Chondrocyte (in vitro differentiated cells): ENCODE measurements around the gene BTF3L4. TPM values are rescaled to one million over a fixed set of nuclear protein-coding genes. Genes with fewer than 3 reads are reported as not detected.
A peak's percentile ranks its signal among the peaks of the same experiment; 100 is the strongest.

Source experiments
- DNase-seq: peaks from one replicate; pipeline ENCODE4 v3.0.0; 2021; ENCODE audit warnings: mixed read lengths, low spot score
- H3K27ac Mint-ChIP-seq: one replicate; pipeline ENCODE4 v1.8.0; 2021; ENCODE audit warnings: mild to moderate bottlenecking, moderate library complexity, mixed read lengths; ENCODE audit not compliant: unreplicated experiment
- H3K27me3 Mint-ChIP-seq: 2 replicates; pipeline ENCODE4 v1.8.0; 2021; ENCODE audit warnings: low read depth, mixed read lengths
- H3K36me3 Mint-ChIP-seq: 2 replicates; pipeline ENCODE4 v1.8.0; 2021; ENCODE audit warnings: low read depth, mixed read lengths
- H3K4me1 Mint-ChIP-seq: 2 replicates; pipeline ENCODE4 v1.8.0; 2021; ENCODE audit warnings: low read depth, mild to moderate bottlenecking, mixed read lengths
- H3K4me3 Mint-ChIP-seq: one replicate; pipeline ENCODE4 v1.8.0; 2021; ENCODE audit warnings: mild to moderate bottlenecking, moderate library complexity, mixed read lengths; ENCODE audit not compliant: unreplicated experiment
- H3K9me3 Mint-ChIP-seq: 2 replicates; pipeline ENCODE4 v1.8.0; 2021; ENCODE audit warnings: low read depth, mixed read lengths
- CTCF ChIP-seq: fragments of 200-600 bp; sonication (generic); IDR thresholded peaks from 2 replicates; pipeline ENCODE4 v1.5.0; 2021; ENCODE audit warnings: antibody characterized with exemption, mild to moderate bottlenecking, moderate library complexity
- total RNA-seq: library from RNA; stranded (reverse); gene quantifications from 3 replicates; pipeline ENCODE4 v1.2.1, GENCODE V29; 2021

The BTF3L4 gene
- total RNA-seq, 1 donor from 2014 or later: 54.5 TPM

DNA sequence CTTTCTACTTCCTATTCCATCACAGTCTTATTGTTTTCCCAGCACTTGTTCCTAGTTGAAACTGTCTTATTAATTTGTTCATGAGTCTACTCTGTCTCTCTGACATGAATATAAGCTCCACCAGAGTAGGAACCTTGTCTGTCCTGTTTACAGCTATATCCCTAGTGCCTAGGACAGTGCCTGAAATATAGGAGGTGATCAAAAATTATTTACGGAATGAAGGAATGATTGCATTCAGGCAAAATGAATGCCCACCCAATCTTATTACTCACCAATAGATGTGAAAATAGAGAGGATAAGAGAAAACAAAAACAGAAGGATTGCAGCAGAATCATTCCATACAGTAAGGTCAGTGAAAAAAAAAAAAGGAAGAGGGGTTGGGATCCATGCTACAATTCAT is 2.2 kb upstream of the BTF3L4 start:
- no peak for DNase-seq
- H3K27me3 Mint-ChIP-seq: no peaks in the 10 kb centered on the region
- H3K36me3 Mint-ChIP-seq: peaks cover 5% of the 10 kb centered on the region
- TF ChIP-seq CTCF: no peak
- peak overlapping the region; percentile 99 for H3K27ac Mint-ChIP-seq
- peak overlapping the region; percentile 93 for H3K4me3 Mint-ChIP-seq
- peaks cover 52% of the 10 kb centered on the region for H3K4me1 Mint-ChIP-seq
- no peaks in the 10 kb centered on the region for H3K9me3 Mint-ChIP-seq

DNA sequence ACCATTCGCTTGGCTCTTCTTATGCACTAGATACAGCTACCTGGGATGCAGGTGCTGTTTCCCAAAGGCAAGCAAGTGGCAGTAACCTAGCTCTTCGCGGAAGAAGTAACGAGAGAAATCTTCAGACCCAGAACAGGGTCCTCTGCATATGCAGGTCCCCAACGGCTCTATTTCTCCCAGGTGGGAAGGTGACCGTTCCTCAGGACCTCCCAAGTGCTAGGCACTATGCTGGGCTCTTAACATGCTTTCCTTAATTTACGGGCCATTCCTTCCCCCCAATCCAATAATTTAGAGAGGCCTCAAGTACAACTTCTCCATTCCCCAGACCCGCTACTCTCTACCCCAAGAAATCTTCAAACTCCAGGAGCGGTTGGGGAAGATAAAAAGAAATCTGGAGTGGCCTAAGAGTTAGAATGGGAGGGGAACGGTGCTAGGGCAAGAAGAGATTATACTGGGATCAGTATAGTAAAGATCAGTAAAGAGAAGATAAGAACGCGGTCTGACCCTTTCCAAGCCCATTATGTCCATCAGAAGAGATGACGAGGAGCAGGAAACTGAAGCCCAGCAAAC is 1.5 kb upstream of the BTF3L4 start:
- Mint-ChIP-seq H3K9me3 (no peaks in the 10 kb centered on the region), H3K27ac (peak overlapping the region; percentile 99), H3K36me3 (peaks cover 5% of the 10 kb centered on the region), H3K27me3 (no peaks in the 10 kb centered on the region), H3K4me3 (peak overlapping the region; percentile 93), H3K4me1 (peaks cover 59% of the 10 kb centered on the region)
- DNase-seq: no peak
- TF ChIP-seq CTCF: no peak

DNA sequence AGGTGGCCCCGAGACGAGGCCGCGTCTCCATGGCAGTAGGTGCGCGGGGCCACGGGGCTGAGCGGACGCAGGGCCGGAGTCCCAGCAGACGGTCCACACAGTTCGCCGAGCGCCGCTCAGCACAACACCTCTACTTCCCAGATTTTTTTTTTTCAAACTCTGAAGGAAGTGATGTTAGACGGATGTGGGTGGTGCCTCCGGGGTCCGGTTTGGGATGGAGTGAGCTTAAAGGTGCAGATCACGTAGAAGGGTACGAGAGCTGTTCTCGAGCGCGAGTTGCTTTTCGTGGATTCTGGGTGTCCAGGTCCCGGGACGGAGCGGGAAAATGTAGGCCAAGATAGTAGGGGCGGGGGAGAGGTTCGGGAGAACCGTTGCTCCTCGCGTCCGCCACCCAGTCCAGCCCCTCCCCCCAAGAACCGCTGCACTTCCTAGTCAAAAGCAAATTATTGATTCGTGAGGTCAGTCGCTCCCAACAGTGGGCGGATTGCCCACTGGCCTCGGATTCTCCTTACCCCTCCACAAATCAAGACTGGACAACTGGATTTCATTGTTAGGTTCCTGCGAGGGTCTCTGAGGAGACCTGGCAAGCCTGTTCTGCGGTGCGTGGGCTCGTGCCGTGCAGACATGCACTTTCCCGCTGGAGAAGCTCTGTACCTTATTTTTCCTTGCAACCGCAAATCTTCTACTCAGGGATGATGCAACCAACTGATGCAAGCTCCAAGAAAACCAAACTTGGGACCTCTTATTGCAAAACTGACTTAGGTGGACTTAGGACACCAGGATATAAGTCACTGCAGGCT is 829 bp upstream of the BTF3L4 start, which contains the start of gene TXNDC12:
Gene TXNDC12 (minus strand): TSS at position 126 of the 800 bp plus-strand sequence. CDS start 95 bp downstream, at position 31.
- Mint-ChIP-seq H3K36me3 (peaks cover 3% of the 10 kb centered on the region), H3K4me3 (peak within 1 kb of the TSS; percentile 93), H3K4me1 (peaks cover 61% of the 10 kb centered on the region), H3K27ac (peak within 1 kb of the TSS; percentile 99), H3K27me3 (no peaks in the 10 kb centered on the region), H3K9me3 (no peaks in the 10 kb centered on the region)
- no peak for DNase-seq
- TF ChIP-seq CTCF: no peak

DNA sequence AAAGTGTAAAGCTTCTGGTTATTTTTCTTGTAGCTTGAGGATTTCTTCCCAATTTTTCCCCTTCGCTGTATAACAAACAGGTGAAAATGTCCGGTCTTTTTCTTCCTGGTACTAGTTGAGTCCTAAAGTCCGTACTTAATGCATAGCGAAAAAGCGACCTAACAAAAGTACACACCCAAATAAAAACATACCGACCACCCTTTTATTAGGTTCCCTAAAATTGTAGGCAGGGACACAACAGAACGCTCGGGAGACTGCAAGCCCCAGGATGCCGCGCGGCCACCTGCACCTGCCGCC is 281 bp upstream of the BTF3L4 start:
- no peak for DNase-seq
- TF ChIP-seq CTCF: no peak
- no peaks in the 10 kb centered on the region for H3K27me3 Mint-ChIP-seq
- H3K4me1 Mint-ChIP-seq: peaks cover 60% of the 10 kb centered on the region
- H3K9me3 Mint-ChIP-seq: no peaks in the 10 kb centered on the region
- peaks cover 8% of the 10 kb centered on the region for H3K36me3 Mint-ChIP-seq
- H3K27ac Mint-ChIP-seq: peak overlapping the region; percentile 99
- H3K4me3 Mint-ChIP-seq: peak overlapping the region; percentile 93

- H3K27me3 Mint-ChIP-seq: no peaks in the 10 kb centered on the region
- H3K36me3 Mint-ChIP-seq: peaks cover 8% of the 10 kb centered on the region
- H3K9me3 Mint-ChIP-seq: no peaks in the 10 kb centered on the region
- H3K27ac Mint-ChIP-seq: peak overlapping the region; percentile 96
- no peak for DNase-seq
- peak overlapping the region; percentile 93 for H3K4me3 Mint-ChIP-seq
- TF ChIP-seq CTCF: no peak
- H3K4me1 Mint-ChIP-seq: peaks cover 57% of the 10 kb centered on the region
Observed at GRCh38 chr1:52056937-52057231, 789 bp downstream of the BTF3L4 start.
